K562 (cell line): ENCODE results near the gene ELF3. TPM values are rescaled to one million over a fixed set of nuclear protein-coding genes. Genes with fewer than 3 reads are reported as not detected.

ENCODE experiments used
- AFF1 ChIP-seq, 2 experiments: fragments of 450-650 bp; IDR thresholded peaks; 2 replicates each; pipeline ENCODE4 v1.6.1; 2018; ENCODE audit warnings: mild to moderate bottlenecking in 2 of 2, low read depth in 1 of 2; ENCODE audit not compliant: partially characterized antibody in 2 of 2
- ASH1L ChIP-seq: fragments of 450-650 bp; IDR thresholded peaks from 2 replicates; pipeline ENCODE4 v1.6.1; 2018; ENCODE audit warnings: borderline replicate concordance, mild to moderate bottlenecking, low read depth; ENCODE audit not compliant: partially characterized antibody
- IRF2 ChIP-seq: sonication (generic); formaldehyde crosslinking; IDR thresholded peaks from 2 replicates; pipeline ENCODE4 v1.8.1; 2022; ENCODE audit warnings: mild to moderate bottlenecking, missing genetic modification reagents
- TGIF2 ChIP-seq: sonication (generic); formaldehyde crosslinking; IDR thresholded peaks from 2 replicates; pipeline ENCODE4 v1.8.1; 2022; ENCODE audit warnings: mild to moderate bottlenecking, missing genetic modification reagents, moderate library complexity
- ZBTB7A ChIP-seq: IDR thresholded peaks from 2 replicates; pipeline ENCODE4 v1.6.1; 2011; ENCODE audit warnings: low read depth, mild to moderate bottlenecking, low read length, moderate library complexity, borderline replicate concordance; ENCODE audit not compliant: control insufficient read depth
- ZKSCAN1 ChIP-seq: fragments of 150-350 bp; IDR thresholded peaks from 2 replicates; pipeline ENCODE4 v1.6.1; 2016; ENCODE audit warnings: low read depth, low read length
- ZNF316 ChIP-seq: fragments of 450-650 bp; IDR thresholded peaks from 2 replicates; pipeline ENCODE4 v1.6.1; 2016
- ZSCAN29 ChIP-seq: fragments of 450-650 bp; IDR thresholded peaks from 2 replicates; pipeline ENCODE4 v1.6.1; 2017
- polyA plus RNA-seq, 8 experiments: library from polyadenylated mRNA; depleted of rRNA in 4 of 8; stranded (reverse) in 5 of 8; unstranded in 3 of 8; fragments of >200 nt; fragmentation: Nextera tagmentation in 2 of 8; fragmentation: Illumina TruSeq in 1 of 8; extraction: Ambion mirVana in 2 of 8; extraction: Trizol in 1 of 8; gene quantifications; 2 replicates each; pipeline versions ENCODE4 v1.2.1 to v1.2.3, GENCODE V29; 2011 to 2014; ENCODE audit warnings: inconsistent platforms in 1 of 8, missing spikeins in 1 of 8
- total RNA-seq, 7 experiments: library from RNA; depleted of rRNA in 6 of 7; stranded (reverse); fragments of >200 nt in 6 of 7; fragmentation: Illumina TruSeq in 2 of 7; extraction: Trizol in 2 of 7; gene quantifications; 2 replicates each; pipeline versions ENCODE4 v1.2.1 to v1.2.3, GENCODE V29; 2011 to 2021; ENCODE audit warnings: low replicate concordance in 1 of 7
- TF ChIP-seq, protein P1 (sequence below): sonication (generic); formaldehyde crosslinking; IDR thresholded peaks from 2 replicates; pipeline ENCODE4 v1.8.0; 2022; ENCODE audit warnings: mild to moderate bottlenecking, missing genetic modification reagents
- TF ChIP-seq, protein P2 (sequence below): sonication (generic); formaldehyde crosslinking; IDR thresholded peaks from 2 replicates; pipeline ENCODE4 v1.9.0; 2022; ENCODE audit warnings: mild to moderate bottlenecking, missing genetic modification reagents
- TF ChIP-seq, protein P3 (sequence below), 2 experiments: fragments of 450-650 bp; IDR thresholded peaks; 2 replicates each; pipeline ENCODE4 v1.6.1; 2016; ENCODE audit warnings: mild to moderate bottlenecking in 2 of 2, borderline replicate concordance in 1 of 2, low read depth in 1 of 2, moderate library complexity in 1 of 2

ELF3 gene
- total and polyA plus RNA-seq, 9 of the 15 experiments (the other 6 are each of a cell fraction or from before 2014, with no cell fraction given), result 0.03 to 1.2 (median 0.07) TPM; not detected in 4

- TF ChIP-seq, protein P1, sequence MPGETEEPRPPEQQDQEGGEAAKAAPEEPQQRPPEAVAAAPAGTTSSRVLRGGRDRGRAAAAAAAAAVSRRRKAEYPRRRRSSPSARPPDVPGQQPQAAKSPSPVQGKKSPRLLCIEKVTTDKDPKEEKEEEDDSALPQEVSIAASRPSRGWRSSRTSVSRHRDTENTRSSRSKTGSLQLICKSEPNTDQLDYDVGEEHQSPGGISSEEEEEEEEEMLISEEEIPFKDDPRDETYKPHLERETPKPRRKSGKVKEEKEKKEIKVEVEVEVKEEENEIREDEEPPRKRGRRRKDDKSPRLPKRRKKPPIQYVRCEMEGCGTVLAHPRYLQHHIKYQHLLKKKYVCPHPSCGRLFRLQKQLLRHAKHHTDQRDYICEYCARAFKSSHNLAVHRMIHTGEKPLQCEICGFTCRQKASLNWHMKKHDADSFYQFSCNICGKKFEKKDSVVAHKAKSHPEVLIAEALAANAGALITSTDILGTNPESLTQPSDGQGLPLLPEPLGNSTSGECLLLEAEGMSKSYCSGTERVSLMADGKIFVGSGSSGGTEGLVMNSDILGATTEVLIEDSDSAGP (CRISPR knock-in tag), result no peak
- TF ChIP-seq AFF1 (IDR thresholded peaks at IDR 0.05; ENCODE audit: low read depth in 1 of 2, partially characterized antibody in 2 of 2), result no peak
- TF ChIP-seq, protein P2, sequence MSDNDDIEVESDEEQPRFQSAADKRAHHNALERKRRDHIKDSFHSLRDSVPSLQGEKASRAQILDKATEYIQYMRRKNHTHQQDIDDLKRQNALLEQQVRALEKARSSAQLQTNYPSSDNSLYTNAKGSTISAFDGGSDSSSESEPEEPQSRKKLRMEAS (CRISPR knock-in tag), result no peak; the same call in 1 of the 2 replicates
- TF ChIP-seq ZBTB7A, result no peak
- TF ChIP-seq ZNF316, result no peak
- TF ChIP-seq ASH1L, result no peak
- TF ChIP-seq IRF2, result no peak
- TF ChIP-seq ZKSCAN1, result no peak
- TF ChIP-seq, protein P3, sequence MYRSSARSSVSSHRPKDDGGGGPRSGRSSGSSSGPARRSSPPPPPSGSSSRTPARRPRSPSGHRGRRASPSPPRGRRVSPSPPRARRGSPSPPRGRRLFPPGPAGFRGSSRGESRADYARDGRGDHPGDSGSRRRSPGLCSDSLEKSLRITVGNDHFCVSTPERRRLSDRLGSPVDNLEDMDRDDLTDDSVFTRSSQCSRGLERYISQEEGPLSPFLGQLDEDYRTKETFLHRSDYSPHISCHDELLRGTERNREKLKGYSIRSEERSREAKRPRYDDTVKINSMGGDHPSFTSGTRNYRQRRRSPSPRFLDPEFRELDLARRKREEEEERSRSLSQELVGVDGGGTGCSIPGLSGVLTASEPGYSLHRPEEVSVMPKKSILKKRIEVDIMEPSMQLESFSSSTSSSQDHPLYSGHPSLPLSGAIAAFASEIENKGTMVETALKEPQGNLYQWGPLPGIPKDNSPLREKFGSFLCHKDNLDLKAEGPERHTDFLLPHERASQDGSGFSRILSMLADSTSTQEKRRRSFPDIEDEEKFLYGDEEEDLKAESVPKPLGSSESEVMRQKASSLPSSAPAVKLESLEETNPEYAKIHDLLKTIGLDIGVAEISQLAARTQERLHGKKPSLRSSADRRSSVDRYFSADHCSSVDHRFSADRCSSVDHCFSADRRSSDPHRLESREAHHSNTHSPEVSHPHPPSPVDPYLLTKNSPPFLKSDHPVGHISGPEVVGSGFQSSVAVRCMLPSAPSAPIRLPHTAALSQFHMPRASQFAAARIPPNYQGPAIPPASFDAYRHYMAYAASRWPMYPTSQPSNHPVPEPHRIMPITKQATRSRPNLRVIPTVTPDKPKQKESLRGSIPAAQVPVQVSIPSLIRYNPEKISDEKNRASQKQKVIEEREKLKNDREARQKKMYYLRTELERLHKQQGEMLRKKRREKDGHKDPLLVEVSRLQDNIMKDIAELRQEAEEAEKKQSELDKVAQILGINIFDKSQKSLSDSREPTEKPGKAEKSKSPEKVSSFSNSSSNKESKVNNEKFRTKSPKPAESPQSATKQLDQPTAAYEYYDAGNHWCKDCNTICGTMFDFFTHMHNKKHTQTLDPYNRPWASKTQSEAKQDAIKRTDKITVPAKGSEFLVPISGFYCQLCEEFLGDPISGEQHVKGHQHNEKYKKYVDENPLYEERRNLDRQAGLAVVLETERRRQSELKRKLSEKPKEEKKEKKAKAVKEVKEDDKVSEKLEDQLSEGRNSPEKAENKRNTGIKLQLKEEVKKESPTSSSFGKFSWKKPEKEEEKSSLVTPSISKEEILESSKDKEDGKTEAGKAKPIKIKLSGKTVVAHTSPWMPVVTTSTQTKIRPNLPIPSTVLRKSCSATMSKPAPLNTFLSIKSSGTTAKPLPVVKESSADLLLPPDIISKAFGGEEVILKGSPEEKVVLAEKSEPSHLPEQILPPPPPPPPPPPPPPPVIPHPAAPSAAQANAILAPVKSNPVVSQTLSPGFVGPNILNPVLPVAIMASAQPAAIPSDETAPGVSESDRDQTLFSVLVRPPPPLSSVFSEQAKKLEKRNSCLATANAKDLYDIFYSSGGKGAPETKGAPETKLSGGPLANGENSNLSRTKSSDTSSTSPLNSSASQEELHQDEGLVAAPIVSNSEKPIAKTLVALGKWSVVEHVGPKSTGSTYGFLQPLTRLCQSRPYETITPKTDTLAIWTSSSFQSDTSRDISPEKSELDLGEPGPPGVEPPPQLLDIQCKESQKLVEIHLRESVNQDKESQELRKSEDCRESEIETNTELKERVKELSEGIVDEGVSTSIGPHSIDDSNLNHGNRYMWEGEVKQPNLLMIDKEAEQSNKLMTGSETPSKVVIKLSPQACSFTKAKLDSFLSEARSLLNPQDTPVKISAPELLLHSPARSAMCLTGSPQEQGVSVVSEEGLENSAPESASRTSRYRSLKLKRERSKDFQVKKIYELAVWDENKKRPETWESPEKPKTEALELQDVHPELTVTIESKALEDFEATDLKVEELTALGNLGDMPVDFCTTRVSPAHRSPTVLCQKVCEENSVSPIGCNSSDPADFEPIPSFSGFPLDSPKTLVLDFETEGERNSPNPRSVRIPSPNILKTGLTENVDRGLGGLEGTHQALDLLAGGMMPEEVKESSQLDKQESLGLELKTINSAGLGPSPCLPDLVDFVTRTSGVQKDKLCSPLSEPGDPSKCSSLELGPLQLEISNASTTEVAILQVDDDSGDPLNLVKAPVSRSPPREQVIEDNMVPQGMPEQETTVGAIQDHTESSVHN (IDR thresholded peaks at IDR 0.05; ENCODE audit: borderline replicate concordance in 1 of 2, low read depth in 1 of 2), result no peak
- no peak for TF ChIP-seq ZSCAN29
- TF ChIP-seq TGIF2, result no peak
These were observed 7.5 kb downstream of the ELF3 start (continued) for GRCh38 chr1:202017749-202018467.
